Measurements from ENCODE around the gene KBTBD2. TPM values are rescaled to one million over a fixed set of nuclear protein-coding genes. Genes with fewer than 3 reads are reported as not detected.
"Not testable (repeated sequence)": the region's sequence is repeated elsewhere in the genome, so short reads cannot be mapped to it uniquely, and the experiment has no call there.

The KBTBD2 gene
- total RNA-seq, 4 donors from 2014 or later: 24.3 to 38.9 (median 35.5) TPM

GRCh38 chr7:32846630-32847225 is 44.8 kb downstream of the KBTBD2 start:
- intact Hi-C loops (cut with DNase I; ENCODE audit: low total_unique reads): no loop called here
- 20% methylated on average over 9 of the region's 9 CpGs for WGBS, 2 donors
- H3K4me3 ChIP-seq (ENCODE audit: low read depth, poor library complexity, severe bottlenecking): no peak overlapping the region
- no peak for TF ChIP-seq POLR2A (IDR thresholded peaks at IDR 0.05)
- TF ChIP-seq CTCF (IDR thresholded peaks at IDR 0.05): peak in 1 of 3 donors; percentile 63
- DNase-seq (ENCODE audit: low spot score in 2 of 2): peak; percentile 89 to 98

GRCh38 chr7:32844748-32845147 is 46.8 kb downstream of the KBTBD2 start:
- H3K4me3 ChIP-seq (ENCODE audit: low read depth, poor library complexity, severe bottlenecking); intact Hi-C loops (cut with DNase I; ENCODE audit: low total_unique reads); DNase-seq (ENCODE audit: low spot score in 2 of 2): not testable (repeated sequence)
- 68 to 79% methylated on average over 6 of the region's 6 CpGs for WGBS, 2 donors

DNA sequence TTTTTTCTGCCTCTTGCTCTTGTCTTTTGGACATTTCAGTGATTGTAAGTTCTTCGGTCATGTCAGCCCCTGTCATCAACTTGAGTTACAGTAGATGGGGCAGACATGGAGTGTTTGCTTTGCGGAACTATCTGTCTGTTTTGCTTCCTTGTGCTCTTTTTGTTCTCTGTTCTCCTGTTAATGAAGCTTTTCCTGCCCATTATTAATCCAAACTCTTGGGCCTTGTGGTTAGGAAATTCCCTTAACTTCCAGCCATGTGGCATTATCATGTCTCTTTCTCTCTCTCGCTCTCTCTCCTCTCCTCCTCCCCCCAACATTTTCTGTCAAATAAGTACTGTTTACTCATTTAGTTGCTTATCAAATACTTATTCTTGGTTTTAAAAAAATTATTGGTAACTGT is 47.8 kb downstream of the KBTBD2 start:
- intact Hi-C loops (cut with DNase I; ENCODE audit: low total_unique reads); DNase-seq (ENCODE audit: low spot score in 2 of 2); H3K4me3 ChIP-seq (ENCODE audit: low read depth, poor library complexity, severe bottlenecking): not testable (repeated sequence)
- WGBS, 2 donors: 81 to 82% methylated on average over 3 of the region's 3 CpGs

DNA sequence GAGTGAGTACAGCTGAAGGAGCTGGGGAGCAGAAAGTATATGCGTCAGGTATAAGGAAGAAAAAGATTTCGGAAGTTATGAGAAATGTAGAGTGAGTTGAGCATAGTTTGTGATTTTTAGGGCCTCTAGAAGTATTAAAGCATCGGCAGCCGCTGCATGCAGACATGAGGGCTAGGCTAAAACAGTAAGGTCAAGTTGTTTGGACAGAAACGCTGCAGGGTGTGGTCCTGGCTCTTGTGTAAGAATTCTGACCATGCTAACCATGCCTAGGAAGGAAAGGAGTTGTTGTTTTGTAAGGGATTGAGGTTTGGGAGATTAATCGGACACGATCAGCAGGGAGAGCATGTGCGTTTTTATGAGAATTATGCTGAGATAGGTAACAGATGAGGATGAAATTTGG is 51.7 kb downstream of the KBTBD2 start:
- WGBS, 2 donors: 78 to 90% methylated on average over 8 of the region's 8 CpGs
- intact Hi-C loops (cut with DNase I; ENCODE audit: low total_unique reads); DNase-seq (ENCODE audit: low spot score in 2 of 2); H3K4me3 ChIP-seq (ENCODE audit: low read depth, poor library complexity, severe bottlenecking): not testable (repeated sequence)

DNA sequence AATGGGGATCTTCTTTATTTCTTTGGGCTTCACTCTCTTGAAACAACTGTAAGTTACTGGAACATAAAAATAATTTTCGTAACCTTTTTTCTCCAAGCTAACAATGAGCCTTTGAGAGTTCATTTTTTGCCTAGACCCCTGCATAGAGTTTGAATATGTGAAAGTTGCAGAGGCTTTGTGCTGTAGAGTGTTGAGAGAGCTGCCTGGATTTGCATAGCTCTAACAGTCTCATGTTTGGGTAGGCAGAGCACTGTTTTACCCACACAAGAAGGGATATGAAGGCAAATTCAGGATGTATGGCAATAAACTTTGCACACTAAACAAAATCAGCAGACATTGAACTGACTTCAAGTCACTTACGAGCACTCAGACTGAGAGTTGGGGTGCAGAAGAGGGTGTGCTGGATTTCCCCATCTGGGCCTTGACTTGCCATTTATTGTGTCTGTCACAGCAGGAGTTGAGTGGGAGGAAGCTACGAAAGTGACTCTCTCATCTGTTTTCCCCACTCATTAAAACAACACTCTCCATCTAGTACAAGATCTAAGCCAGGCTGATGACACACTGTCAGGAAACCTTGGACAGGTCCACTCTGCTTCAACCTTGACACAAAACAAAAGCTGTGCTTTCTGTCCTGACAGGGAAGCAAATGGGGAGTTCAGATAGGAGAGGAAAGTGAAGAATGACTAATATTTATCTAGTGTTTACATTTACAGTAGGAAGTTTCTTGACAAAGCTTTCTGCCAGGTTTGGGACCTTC is 62.4 kb downstream of the KBTBD2 start:
- 75 to 96% methylated on average over 1 to 2 of the region's 3 CpGs for WGBS, 2 donors
- H3K4me3 ChIP-seq (ENCODE audit: low read depth, poor library complexity, severe bottlenecking); intact Hi-C loops (cut with DNase I; ENCODE audit: low total_unique reads); DNase-seq (ENCODE audit: low spot score in 2 of 2): not testable (repeated sequence)

Other genes with a start within 250 kb of the KBTBD2 start
- 100 to 1,000 TPM in 3 of 4 donors, 10 to 100 TPM in 1; 81.8 to 164 (median 130) TPM for gene FKBP9, start 65.7 kb upstream of the KBTBD2 start, total RNA-seq
- 10 to 100 TPM; 30.6 to 44.6 (median 38.9) TPM for gene NT5C3A, start 171.0 kb upstream of the KBTBD2 start, total RNA-seq
- gene RP9, start 217.6 kb upstream of the KBTBD2 start, total RNA-seq: 10 to 100 TPM in 1 of 4 donors, 1 to 10 TPM in 3; 5.2 to 16.1 (median 7.3) TPM
- 10 to 100 TPM; 10.1 to 25.1 (median 11.2) TPM for gene BBS9, start 237.8 kb upstream of the KBTBD2 start, total RNA-seq